Fibroblast of lung (primary cell): ENCODE data around the gene POC1B. TPM values are rescaled to one million over a fixed set of nuclear protein-coding genes. Genes with fewer than 3 reads are reported as not detected.
A peak's percentile ranks its signal among the peaks of the same experiment; 100 is the strongest.

Experiments
- DNase-seq, 2 donors: peaks; one replicate each; pipeline versions ENCODE4 v3.0.0 to v3.0.0-alpha.2; 2010; ENCODE audit warnings: low read depth in 2 of 2
- H2AFZ ChIP-seq: 2 replicates; pipeline ENCODE4 v1.5.1; 2012; ENCODE audit warnings: low read length, control low read depth, inconsistent platforms
- H3K27ac ChIP-seq: 2 replicates; pipeline ENCODE4 v1.5.1; 2011; ENCODE audit warnings: low read length, control low read depth; ENCODE audit not compliant: insufficient read depth
- H3K27me3 ChIP-seq: 2 replicates; pipeline ENCODE4 v1.5.1; 2011; ENCODE audit warnings: mild to moderate bottlenecking, low read length; ENCODE audit not compliant: control insufficient read depth, insufficient read depth
- H3K36me3 ChIP-seq: 2 replicates; pipeline ENCODE4 v1.5.1; 2011; ENCODE audit warnings: low read length; ENCODE audit not compliant: control insufficient read depth, insufficient read depth
- H3K4me1 ChIP-seq: 2 replicates; pipeline ENCODE4 v1.5.1; 2011; ENCODE audit warnings: low read length; ENCODE audit not compliant: control insufficient read depth, insufficient read depth; ENCODE audit errors: extremely low read depth
- H3K4me2 ChIP-seq: 2 replicates; pipeline ENCODE4 v1.5.1; 2011; ENCODE audit warnings: low read length, control low read depth; ENCODE audit not compliant: insufficient read depth; ENCODE audit errors: extremely low read depth
- H3K4me3 ChIP-seq, 4 experiments: fragments of 200-600 bp in 1 of 4; sonication (generic) in 1 of 4; replicated peaks in 1 of 4; 2 replicates each; pipeline ENCODE4 v1.5.1; 2011 to 2016; ENCODE audit warnings: low read length in 4 of 4, low read depth in 3 of 4, mild to moderate bottlenecking in 3 of 4, control low read depth in 2 of 4, inconsistent platforms in 1 of 4, mixed read lengths in 1 of 4; ENCODE audit not compliant: insufficient read depth in 1 of 4; ENCODE audit errors: control extremely low read depth in 1 of 4
- H3K79me2 ChIP-seq: 2 replicates; pipeline ENCODE4 v1.5.1; 2012; ENCODE audit warnings: mild to moderate bottlenecking, low read length, inconsistent platforms; ENCODE audit not compliant: control insufficient read depth, insufficient read depth
- H3K9ac ChIP-seq: 2 replicates; pipeline ENCODE4 v1.5.1; 2011; ENCODE audit warnings: mild to moderate bottlenecking, low read length, control low read depth; ENCODE audit not compliant: insufficient read depth
- H3K9me3 ChIP-seq: 2 replicates; pipeline ENCODE4 v1.5.1; 2012; ENCODE audit warnings: low read depth, low read length; ENCODE audit not compliant: control insufficient read depth, insufficient read depth
- H4K20me1 ChIP-seq: 2 replicates; pipeline ENCODE4 v1.5.1; 2011; ENCODE audit warnings: low read length; ENCODE audit not compliant: control insufficient read depth, insufficient read depth; ENCODE audit errors: extremely low read depth
- CTCF ChIP-seq, 2 donors: IDR thresholded peaks in 1 of 2; conservative IDR thresholded peaks in 1 of 2; 1 replicate in 1 of 2; 2 replicates in 1 of 2; pipeline ENCODE4 v1.5.1; 2011 to 2012; ENCODE audit warnings: low read length in 2 of 2, control low read depth in 1 of 2, inconsistent platforms in 1 of 2, low read depth in 1 of 2, mild to moderate bottlenecking in 1 of 2
- EZH2 ChIP-seq: IDR thresholded peaks from 2 replicates; pipeline ENCODE4 v1.5.1; 2012; ENCODE audit warnings: low read length, control low read depth, mild to moderate bottlenecking; ENCODE audit errors: missing control alignments
- polyA plus RNA-seq, 2 donors: library from polyadenylated mRNA; depleted of rRNA in 1 of 2; stranded (reverse) in 1 of 2; unstranded in 1 of 2; fragments of >200 nt; gene quantifications; 2 replicates each; pipeline ENCODE4 v1.2.1, GENCODE V29; 2011 to 2012; ENCODE audit warnings: missing spikeins in 1 of 2
- total RNA-seq: library from RNA; depleted of rRNA; stranded (reverse); fragments of >200 nt; gene quantifications from 2 replicates; pipeline ENCODE4 v1.2.1, GENCODE V29; 2014

The POC1B gene
- total and polyA plus RNA-seq, 2 donors (not counting 1 experiment from before 2014, with no cell fraction given), result 10.2 to 16.7 TPM

GRCh38 chr12:89417246-89417977 is 108.4 kb downstream of the POC1B start:
- Histone ChIP-seq H3K4me2 (peak overlapping the region; percentile 27), H4K20me1 (no peaks in the 10 kb centered on the region), H3K27ac (peak overlapping the region; percentile 17), H3K9me3 (no peaks in the 10 kb centered on the region), H3K4me3 (no peak overlapping the region), H2AFZ (no peak overlapping the region), H3K9ac (no peak overlapping the region), H3K36me3 (no peaks in the 10 kb centered on the region), H3K79me2 (no peaks in the 10 kb centered on the region), H3K4me1 (peaks cover 9% of the 10 kb centered on the region), H3K27me3 (no peaks in the 10 kb centered on the region)
- TF ChIP-seq EZH2, result no peak
- TF ChIP-seq CTCF (conservative IDR thresholded peaks at IDR 0.05 in 1 of 2, IDR thresholded peaks at IDR 0.05 in 1 of 2; ENCODE audit: low read depth in 1 of 2, low read length in 2 of 2), result no peak
- peak; percentile 52 to 54 for DNase-seq

GRCh38 chr12:89416049-89416792 is 109.6 kb downstream of the POC1B start:
- H3K4me2 ChIP-seq, result no peak overlapping the region
- no peak overlapping the region for H3K4me3 ChIP-seq
- H2AFZ ChIP-seq, result no peak overlapping the region
- H3K9ac ChIP-seq, result no peak overlapping the region
- no peaks in the 10 kb centered on the region for H3K9me3 ChIP-seq
- no peaks in the 10 kb centered on the region for H4K20me1 ChIP-seq
- no peaks in the 10 kb centered on the region for H3K36me3 ChIP-seq
- H3K79me2 ChIP-seq, result no peaks in the 10 kb centered on the region
- H3K27me3 ChIP-seq, result no peaks in the 10 kb centered on the region
- peaks cover 9% of the 10 kb centered on the region for H3K4me1 ChIP-seq
- no peak for TF ChIP-seq EZH2
- no peak for TF ChIP-seq CTCF (conservative IDR thresholded peaks at IDR 0.05 in 1 of 2, IDR thresholded peaks at IDR 0.05 in 1 of 2; ENCODE audit: low read depth in 1 of 2, low read length in 2 of 2)
- no peak for DNase-seq
- no peak overlapping the region for H3K27ac ChIP-seq

- Histone ChIP-seq H3K4me3 (no peak overlapping the region), H3K36me3 (no peaks in the 10 kb centered on the region), H4K20me1 (no peaks in the 10 kb centered on the region), H3K9me3 (no peaks in the 10 kb centered on the region), H3K4me2 (no peak overlapping the region), H3K9ac (no peak overlapping the region), H3K27ac (no peak overlapping the region), H3K79me2 (no peaks in the 10 kb centered on the region), H3K27me3 (no peaks in the 10 kb centered on the region), H2AFZ (no peak overlapping the region), H3K4me1 (peaks cover 9% of the 10 kb centered on the region)
- TF ChIP-seq CTCF (conservative IDR thresholded peaks at IDR 0.05 in 1 of 2, IDR thresholded peaks at IDR 0.05 in 1 of 2; ENCODE audit: low read depth in 1 of 2, low read length in 2 of 2) (no peak), EZH2 (no peak)
- DNase-seq, result peak; percentile 71 to 75
Observed at GRCh38 chr12:89414851-89415250, 111.0 kb downstream of the POC1B start.
